ENCODE measurements around the gene SLC1A7.

DNA sequence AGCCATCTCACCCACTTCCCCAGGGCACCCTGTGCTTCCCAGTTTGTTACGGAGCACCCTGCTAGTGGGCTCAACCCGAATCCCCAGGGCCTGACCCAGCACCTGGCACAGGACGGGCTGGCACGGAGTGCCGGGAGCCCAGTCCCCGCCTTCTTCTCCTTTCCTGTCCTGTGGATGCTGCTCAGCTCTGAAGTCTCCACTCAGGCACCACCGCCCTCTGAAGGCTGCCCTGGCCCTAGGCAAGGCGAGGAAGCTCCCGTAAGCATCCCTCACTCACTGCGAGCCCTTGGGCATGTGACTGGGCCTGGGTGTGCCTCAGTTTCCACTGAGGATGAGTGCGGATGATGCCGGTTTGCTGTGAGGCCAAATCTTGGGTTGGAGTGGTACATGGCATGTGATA lies 21.8 kb downstream of the SLC1A7 start:
- TF ChIP-seq POLR2A (IDR thresholded peaks at IDR 0.05; ENCODE audit: low read depth, low read length) (no peak), POLR2AphosphoS5 (IDR thresholded peaks at IDR 0.05; ENCODE audit: low read depth, low read length) (no peak), TAF1 (IDR thresholded peaks at IDR 0.05; ENCODE audit: low read depth, low read length) (no peak), PAX5 (IDR thresholded peaks at IDR 0.05; ENCODE audit: insufficient read depth, low read length, severe bottlenecking) (no peak), POU2F2 (IDR thresholded peaks at IDR 0.05; ENCODE audit: low read depth, low read length) (no peak), SPI1 (IDR thresholded peaks at IDR 0.05; ENCODE audit: low read depth, low read length) (no peak)

Data from GM12891 (cell line).